HG03095 (cell line): Measurements from ENCODE around the gene IWS1.
"Not testable (repeated sequence)": the region's sequence is repeated elsewhere in the genome, so short reads cannot be mapped to it uniquely, and the experiment has no call there.

Experiments
- ATAC-seq: cut with Tn5 transposase; IDR thresholded peaks from one replicate; pipeline ENCODE4 v1.9.1; 2021; ENCODE audit warnings: moderate library complexity; ENCODE audit not compliant: unreplicated experiment

Gene IWS1

DNA sequence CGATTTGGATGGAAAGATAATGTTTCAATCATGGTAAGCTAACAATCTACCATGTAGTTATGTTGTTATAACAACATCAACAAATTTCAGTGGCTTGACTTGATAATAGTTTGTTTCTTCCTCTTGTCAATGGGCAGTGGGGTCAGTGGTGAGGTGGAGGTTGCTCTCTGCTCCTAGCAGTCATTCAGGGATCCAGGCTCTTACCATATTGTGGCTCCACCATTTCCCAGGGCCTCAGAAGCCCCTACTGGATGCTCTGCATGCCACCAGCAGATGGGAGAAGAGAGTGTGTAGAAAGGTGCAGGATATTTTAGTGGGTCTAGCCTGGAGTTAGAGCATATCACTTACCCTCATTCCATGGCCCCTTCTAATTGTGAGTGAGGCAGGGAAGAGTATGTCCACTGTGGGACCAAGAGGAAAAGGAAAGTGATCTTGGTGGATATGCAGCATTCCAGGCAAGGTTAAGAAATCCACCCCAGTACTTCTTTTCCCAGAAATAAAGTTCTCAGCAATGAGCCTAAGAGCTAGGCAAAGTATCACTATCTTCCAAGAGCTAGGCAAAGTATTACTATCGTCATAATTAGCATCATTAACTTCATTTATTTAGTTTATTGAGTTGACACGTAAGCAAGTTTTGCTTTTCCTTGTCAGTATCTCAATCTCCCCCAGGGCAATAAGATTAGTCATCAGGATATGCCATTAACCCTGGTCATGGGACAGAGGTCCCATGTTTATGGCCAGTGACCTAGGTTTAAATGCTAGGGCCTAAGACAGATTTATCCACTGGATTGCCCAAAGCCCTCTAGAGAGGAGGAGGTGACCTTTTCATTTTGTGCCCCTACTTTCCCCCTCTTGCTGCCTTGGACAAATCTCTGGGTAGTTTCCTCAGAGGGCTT is 4.2 kb upstream of the IWS1 start:
- ATAC-seq = no peak

DNA sequence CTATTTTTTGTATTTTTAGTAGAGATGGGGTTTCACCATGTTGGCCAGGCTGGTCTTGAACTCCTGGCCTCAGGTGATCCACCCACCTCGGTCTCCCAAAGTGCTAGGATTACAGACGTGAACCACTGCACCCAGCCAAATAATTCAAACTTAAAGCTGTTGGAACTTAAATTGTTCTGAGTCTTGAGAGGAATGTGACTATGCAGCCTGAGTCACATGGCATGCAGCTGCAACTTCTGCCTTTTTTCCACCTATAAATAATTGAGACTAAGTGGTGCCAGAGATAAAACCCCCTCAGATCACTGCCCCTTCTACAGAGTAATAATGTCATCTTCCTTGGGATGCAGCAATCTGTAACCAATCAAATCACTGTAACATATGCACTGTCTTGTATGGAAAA is 3.1 kb upstream of the IWS1 start:
- ATAC-seq = not testable (repeated sequence)

DNA sequence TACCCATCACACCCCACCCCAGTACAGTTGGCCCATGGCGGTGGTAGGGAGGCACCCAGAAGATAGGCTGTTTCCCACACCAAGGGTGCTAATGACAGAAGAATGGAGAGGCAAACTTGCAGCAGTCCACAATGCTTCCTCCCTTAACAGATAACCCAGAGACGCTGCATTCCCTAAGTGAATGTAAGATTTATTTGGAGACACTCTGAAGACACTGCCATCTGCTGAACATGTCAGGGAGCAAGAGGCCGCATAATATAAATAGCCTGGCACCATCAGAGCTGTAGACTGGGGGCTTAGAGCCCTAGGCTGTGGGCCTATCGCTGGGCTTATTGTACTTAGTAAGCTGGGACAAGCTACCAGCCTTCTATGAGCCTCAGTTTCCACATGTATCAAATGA is 2.2 kb upstream of the IWS1 start:
- ATAC-seq = no peak

DNA sequence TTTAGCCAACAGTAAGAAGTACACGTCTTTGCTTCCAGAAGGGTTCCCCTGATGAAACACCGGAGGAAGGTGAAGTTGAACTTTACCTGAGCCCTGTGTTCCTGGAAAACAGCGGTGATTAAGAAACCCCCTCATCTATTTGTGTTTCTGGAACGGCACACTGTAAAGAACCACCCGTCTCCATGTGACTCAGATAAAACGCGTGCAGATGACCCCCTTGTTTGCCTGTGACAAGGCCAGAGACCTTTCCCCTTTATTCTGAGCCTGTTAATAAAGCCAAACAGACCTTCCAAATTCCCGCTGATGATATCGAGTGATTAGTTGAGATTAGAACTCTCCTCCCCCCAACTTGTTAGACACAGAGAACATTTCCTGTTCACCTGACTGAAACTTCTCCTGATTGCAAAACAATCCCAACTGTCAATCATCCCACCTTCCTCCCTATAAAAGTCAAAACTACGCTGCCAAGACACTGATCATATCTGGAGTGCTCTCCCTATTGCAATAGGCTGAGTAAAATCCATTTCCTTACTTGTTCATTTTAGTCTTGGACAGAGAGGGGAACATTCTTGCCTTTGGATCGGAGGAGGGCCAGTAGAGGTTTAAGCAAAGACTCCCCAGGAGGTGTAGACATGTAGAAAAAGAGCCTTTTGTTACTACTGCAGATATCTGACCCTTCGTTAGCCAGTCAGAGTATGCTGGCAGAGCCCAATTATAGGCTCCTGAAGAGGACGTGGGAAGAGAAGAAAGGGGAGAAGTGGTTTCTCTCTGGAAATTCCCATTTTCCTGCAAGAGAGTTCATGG is 914 bp upstream of the IWS1 start:
- peak; percentile 6 for ATAC-seq

DNA sequence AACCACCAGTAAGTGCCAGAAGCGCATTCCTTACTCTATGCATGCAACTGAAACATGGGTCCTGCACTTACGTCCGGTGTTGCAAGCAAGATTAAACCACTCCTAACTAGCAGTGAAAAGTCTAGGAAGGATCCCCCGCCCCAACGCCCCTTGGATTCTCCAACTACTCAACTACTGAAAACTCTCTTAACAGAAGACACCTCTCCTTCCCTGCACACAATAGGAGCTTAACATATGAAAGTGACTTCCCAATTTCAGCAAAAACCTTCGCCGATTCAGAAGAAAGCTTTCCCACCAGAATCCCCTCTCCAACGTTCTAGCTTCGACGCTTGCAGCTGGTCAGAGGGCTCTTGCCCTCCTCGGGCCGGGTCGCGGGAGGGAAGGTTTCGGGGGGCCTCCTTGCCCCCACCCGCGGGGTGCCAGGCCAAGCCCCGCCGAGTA is 578 bp downstream of the IWS1 start:
- peak; percentile 14 for ATAC-seq

DNA sequence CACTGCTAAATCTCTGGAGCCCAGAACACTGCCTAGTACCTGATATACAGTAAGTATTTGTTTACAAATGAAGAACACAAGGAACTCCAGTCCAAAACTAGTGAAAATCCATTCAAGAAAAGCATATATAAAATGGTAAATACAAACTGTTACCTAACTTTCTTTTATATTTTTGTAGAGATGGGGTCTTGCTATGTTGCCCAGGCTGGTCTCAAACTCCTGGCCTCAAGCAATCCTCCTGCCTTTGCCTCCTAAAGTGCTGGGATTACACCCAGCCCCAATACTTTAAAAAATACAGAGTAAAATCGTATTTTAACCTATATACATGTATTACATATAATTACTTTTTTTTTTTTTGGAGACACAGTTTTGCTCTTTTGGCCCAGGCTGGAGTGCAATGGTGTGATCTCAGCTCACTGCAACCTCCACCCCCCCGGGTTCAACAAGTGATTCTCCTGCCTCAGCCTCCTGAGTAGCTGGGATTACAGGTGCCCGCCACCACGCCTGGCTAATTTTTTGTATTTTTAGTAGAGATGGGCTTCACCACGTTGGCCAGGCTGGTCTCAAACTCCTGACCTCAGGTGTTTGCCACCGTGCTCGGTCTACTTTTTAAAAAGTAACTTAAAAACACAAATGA is 2.0 kb downstream of the IWS1 start:
- ATAC-seq = not testable (repeated sequence)

DNA sequence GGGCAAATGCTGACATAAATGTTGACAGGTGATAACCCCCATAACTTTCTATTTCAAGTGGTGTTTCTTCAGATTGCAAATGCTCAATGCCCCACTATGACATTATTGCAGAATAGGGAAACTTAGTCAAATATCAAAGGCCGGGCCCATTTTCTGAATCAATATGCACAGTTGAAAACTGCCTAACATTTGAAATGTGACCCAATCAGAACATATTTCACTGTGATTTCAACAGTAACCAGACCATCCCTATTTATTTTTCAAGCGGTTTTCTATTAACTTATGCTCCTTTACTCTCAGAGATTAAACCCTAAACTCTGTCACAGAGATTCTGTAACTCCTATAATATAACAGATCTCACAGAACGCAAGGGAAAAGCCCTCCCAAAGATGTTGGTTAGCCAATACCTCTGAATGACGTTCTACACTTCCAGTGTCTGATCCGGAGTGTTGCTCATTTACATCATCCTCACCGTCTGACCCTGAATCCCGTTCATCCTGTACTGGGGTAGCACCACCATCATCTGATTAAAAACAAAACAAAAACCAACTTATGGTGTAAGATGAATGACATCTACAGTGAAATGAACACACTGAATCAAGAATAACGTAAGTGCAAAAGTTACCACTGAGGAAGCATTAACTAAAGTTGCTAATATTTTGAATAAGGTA is 2.9 kb downstream of the IWS1 start:
- ATAC-seq = no peak

DNA sequence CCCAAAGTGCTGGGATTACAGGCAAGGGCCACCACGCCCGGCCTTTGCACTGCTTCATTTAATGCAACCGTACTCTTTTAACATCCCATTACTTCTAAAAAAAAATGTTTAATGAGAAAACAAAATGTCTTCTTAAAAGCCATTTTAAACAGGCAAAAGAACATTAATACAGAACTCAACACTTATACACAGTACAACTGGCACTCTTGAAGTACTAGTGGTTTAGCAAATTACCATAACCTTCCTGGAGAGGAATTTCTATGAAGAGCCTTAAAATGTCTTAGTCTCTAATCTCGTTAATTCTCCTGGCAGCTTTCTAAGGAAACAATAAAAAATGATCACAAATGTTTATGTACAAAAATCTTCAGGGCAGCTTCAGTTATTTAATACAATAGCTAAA is 5.9 kb downstream of the IWS1 start:
- no peak for ATAC-seq

DNA sequence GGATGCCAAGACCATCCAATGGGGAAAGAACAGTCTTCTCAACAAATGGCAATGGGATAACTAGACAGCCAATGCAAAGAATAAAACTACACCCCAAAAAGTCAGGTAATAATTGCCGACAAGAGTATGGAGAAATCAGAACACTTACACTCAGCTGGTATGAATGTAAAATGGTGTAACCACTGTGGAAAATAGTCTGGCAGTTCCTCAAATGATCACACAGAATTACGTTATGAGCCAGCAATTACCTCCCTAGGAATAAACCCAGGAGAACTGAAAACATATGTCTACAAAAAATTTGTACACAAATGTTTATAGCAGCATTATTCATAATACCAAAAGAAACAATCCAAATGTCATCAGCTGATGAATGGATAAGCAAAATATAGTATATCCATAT is 8.8 kb downstream of the IWS1 start:
- no peak for ATAC-seq

DNA sequence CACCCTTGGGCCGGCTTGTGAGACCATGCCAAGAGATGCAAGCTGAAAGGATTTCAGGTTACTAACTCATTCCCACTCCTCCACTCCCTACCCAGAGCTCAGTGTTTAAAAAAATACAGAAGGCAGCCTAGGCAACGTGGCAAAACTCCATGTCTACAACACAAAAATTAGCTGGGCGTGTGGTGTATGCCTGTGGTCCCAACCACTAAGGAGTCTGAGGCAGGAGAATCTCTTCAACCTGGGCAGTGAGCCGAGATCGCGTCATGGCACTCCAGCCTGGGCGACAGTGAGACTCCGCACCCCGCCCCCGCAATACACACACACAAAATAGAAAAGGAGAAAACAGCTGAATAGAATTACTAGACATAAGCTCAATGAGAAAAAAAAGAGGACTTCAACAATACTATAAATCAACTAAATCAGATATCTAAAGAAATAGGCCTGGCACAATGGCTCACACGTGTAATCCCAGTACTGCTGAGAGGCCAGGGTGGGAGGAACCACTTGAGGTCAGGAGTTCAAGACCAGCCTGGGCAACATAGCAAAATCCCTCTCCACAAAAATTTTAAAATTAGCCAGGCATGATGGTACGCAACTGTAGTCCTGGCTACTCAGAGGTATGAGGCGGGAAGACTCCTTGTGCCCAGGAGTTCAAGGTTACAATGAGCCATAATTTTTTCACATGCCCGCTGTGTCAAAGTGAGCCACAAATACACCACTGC is 10.1 kb downstream of the IWS1 start:
- no peak for ATAC-seq

DNA sequence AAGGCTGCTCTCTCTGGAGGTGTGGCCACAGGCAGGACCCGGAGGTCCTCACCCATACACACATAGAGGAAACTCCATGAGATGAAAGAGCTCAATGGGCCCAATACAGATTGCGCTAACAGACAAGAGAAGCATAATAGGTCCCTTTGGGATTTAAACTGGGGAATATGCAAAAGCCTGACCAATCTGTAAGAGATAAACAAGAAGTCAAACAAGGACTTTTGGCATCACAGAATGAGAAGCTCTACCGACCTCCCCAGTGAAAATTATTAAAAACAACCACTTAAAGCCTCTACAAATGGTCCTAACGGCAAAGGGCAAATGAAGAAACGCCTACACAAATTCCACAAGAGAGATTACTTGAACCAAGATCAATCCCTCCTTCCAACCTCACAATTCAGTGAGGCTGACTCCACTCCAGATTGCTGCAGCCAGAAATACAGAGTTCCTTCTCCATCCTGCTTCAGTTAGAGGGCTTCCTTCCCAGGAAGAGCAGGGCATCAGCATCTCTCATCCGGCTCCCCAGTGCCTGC is 10.8 kb downstream of the IWS1 start:
- no peak for ATAC-seq

DNA sequence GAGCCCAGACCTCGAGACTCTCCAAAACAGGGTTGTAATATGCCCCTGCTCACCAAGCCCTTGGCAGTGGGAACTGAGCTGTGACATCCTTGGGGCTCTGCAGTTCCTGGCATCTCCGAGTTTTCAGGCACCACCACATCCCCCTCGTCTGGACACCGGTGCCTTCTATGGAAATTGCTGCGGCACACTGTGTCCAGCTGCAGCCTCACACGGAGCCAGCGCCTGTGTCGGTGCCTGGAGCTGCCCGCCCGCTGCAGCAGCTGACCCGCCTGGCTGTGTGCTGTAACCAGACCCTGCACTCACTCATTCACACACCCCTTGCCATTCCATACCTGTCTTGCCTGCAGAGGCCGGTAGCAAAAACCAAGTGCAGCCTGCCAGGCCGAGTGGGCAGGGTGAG is 11.8 kb downstream of the IWS1 start:
- no peak for ATAC-seq

DNA sequence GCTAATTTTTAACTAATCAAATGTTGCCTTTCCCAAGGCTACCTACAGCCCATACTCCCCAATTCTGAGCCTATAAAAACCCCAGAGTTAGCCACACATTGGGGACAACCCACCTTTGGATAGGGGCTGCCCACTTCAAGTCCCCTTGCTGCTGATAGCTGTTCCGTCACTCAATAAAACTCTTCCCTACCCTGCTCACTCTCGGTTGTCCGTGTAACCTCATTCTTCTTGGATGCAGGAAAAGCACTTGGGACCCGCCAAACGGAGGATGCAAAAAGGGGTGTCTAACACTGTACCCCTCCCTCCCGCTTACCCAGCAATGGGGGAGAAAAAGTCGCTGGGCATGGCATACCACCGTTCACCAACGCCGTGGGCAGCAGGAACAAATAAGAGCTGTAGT is 12.2 kb downstream of the IWS1 start:
- no peak for ATAC-seq

DNA sequence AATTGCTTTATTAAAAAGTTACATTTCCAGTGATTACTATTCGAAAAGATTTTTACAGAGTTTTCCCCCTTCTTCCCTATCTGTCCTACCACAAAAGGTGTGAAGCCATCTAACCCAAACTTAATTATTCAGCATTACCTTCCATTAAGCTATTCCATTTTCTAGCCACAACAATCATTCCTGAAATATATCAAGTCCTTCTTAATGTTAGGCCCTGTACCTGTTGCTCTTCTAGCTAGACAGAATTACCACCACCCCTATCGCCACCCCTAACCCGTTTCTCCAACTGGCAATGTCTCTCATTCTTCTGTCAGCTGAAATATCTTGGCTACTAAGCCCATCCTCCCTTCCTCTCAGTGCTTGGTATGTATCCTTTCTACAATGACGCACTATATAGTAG is 13.9 kb downstream of the IWS1 start:
- no peak for ATAC-seq

DNA sequence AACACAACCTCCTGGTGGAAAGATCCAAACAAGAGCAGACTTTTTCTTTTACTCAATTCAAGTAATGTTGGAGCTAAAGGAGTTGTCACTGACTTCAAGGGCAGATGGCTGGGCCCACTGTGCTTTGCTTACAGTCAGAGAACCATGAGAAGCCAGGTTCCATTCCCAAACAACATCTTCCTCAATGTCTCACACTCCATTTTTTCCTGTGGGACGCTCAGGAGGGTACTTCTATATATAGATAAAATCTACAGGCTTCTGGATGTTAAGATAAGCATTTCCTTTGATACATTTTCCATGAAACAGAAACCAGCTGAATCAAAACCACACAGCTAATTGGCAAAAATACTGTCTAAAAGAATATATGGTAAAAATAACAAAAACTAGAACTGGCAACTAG is 14.4 kb downstream of the IWS1 start:
- no peak for ATAC-seq

DNA sequence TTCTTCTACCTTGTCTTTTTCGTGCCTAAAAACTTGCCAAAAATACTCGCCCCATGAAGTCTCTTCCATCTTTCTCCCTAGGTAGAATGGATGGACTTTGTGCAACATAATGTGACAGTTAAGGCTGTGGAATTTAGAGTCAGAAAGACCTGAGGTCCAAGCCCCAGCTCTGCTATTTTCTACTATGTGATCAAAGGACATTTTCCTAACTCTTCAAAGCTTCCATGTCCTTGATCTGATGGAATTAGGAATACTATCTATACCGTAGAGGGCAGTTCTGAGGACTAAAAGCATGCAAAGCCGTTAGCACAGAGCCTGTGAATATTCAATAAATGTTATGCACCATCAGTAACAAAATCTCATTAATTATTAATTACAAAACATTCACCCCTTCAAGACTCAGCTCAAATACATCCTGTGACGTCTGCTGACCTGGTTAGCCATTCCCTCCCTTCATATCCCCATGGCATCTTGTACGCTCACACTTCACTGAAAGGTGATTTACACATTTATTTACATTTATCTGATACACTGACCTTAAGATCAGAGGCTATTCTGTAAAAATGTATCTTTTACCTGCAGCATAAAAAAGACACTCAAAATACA is 15.1 kb downstream of the IWS1 start:
- no peak for ATAC-seq

DNA sequence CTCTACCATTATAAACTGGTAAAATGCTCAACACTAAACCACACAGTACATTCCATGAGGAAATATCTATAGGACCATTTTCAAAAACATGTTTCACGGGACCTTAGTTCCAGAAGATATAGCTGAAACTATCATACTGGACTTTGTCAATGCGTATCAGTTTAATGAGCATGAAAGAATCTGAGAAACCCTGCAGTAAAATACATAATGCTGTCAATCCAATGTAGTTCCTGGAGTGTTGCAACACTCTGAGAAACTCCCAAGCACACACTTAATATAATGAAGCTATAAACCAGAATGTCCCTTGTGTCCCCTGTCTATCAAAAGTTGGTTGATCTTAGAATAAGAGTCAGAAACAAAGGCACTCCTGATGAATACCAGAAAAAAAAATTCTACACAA is 16.2 kb downstream of the IWS1 start:
- no peak for ATAC-seq

DNA sequence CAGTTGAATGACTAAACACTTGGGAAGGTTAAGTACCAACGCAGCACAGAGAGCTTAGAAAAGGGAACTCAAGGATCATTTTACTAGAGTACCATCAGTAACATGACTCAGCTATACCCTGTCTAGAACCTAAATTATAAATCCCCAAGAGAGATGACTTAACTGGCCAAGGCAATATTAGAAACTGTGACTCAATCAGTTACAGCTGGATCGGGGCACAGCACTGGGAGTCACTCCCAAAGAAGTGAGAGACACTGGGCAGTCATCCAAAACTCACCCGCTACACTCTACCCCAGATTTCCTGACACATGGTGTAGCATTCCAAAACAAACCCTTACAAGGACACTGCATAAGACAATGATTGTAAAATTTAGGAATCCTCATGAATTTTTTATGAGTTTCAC is 17.7 kb downstream of the IWS1 start:
- ATAC-seq = no peak

DNA sequence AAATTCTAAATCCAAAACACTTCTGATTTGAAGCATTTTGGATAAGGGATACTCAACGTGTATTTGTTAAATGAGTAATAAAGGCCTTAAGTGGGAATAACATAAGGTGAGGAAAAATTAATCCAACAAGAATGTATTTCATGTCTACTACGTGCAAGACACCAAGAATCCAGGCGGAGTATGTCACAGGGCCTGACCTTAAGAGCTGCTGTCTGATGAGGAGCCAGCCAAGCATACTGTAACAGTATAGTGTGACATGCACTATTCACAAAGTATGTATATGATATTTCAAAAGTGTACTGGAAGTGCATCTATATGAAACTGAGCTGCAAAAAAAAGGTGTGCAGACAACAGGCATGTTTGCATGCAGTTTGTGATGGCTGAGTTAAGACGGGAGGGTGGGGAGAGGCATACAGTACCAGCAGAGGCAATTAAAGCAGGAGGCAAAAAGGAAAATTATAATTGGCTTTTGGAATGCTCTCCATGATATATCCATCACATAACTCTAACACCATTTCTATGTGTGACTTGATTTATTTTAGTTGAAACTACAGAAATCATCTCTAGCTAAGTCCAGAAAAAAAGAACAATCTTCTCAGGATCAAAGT is 18.2 kb downstream of the IWS1 start:
- no peak for ATAC-seq
